GM23248 (cell line): ENCODE data around the gene OR5I1. TPM values are rescaled to one million over a fixed set of nuclear protein-coding genes. Genes with fewer than 3 reads are reported as not detected.
"Not testable (repeated sequence)": the region's sequence is repeated elsewhere in the genome, so short reads cannot be mapped to it uniquely, and the experiment has no call there.

Experiments
- DNase-seq: peaks from one replicate; pipeline ENCODE4 v3.0.0-alpha.2; 2015
- H2AFZ ChIP-seq: fragments of 200-600 bp; sonication (generic); 2 replicates; pipeline ENCODE4 v1.6.1; 2016; ENCODE audit warnings: antibody characterized with exemption
- H3F3A ChIP-seq: fragments of 200-600 bp; sonication (generic); 2 replicates; pipeline ENCODE4 v1.6.1; 2016; ENCODE audit warnings: mild to moderate bottlenecking, antibody characterized with exemption, mixed run types; ENCODE audit not compliant: insufficient read depth
- H3K27ac ChIP-seq: fragments of 200-600 bp; sonication (generic); 2 replicates; pipeline ENCODE4 v1.5.1; 2016; ENCODE audit warnings: mild to moderate bottlenecking
- H3K27me3 ChIP-seq: fragments of 200-600 bp; sonication (generic); replicated peaks from 2 replicates; pipeline ENCODE4 v1.6.1; 2016; ENCODE audit warnings: mild to moderate bottlenecking; ENCODE audit not compliant: insufficient read depth
- H3K36me3 ChIP-seq: fragments of 200-600 bp; sonication (generic); 2 replicates; pipeline ENCODE4 v1.6.1; 2016; ENCODE audit warnings: low read depth, mild to moderate bottlenecking
- H3K4me1 ChIP-seq: fragments of 200-600 bp; sonication (generic); 2 replicates; pipeline ENCODE4 v1.6.1; 2016; ENCODE audit warnings: mild to moderate bottlenecking; ENCODE audit not compliant: insufficient read depth
- H3K4me2 ChIP-seq: fragments of 200-600 bp; sonication (generic); one replicate; pipeline ENCODE4 v1.6.1; 2016; ENCODE audit warnings: mild to moderate bottlenecking; ENCODE audit not compliant: unreplicated experiment
- H3K4me3 ChIP-seq: fragments of 200-600 bp; sonication (generic); 2 replicates; pipeline ENCODE4 v1.5.1; 2016; ENCODE audit warnings: mild to moderate bottlenecking
- H3K79me2 ChIP-seq: fragments of 200-600 bp; sonication (generic); 2 replicates; pipeline ENCODE4 v1.6.1; 2016; ENCODE audit warnings: mild to moderate bottlenecking; ENCODE audit not compliant: insufficient read depth
- H3K9ac ChIP-seq: fragments of 200-600 bp; sonication (generic); 2 replicates; pipeline ENCODE4 v1.6.1; 2016; ENCODE audit warnings: mild to moderate bottlenecking
- H3K9me2 ChIP-seq: fragments of 200-600 bp; sonication (generic); 2 replicates; pipeline ENCODE4 v1.6.1; 2016; ENCODE audit warnings: mixed run types, mild to moderate bottlenecking, moderate library complexity; ENCODE audit not compliant: insufficient read depth
- H3K9me3 ChIP-seq: fragments of 200-600 bp; sonication (generic); one replicate; pipeline ENCODE4 v1.6.1; 2017; ENCODE audit warnings: low read depth
- H4K20me1 ChIP-seq: fragments of 200-600 bp; sonication (generic); 2 replicates; pipeline ENCODE4 v1.6.0; 2016; ENCODE audit not compliant: insufficient read depth
- EZH2 ChIP-seq: fragments of 200-600 bp; sonication (generic); IDR thresholded peaks from 2 replicates; pipeline ENCODE4 v1.6.1; 2018; ENCODE audit warnings: antibody characterized with exemption, mild to moderate bottlenecking; ENCODE audit not compliant: insufficient read depth, poor library complexity, severe bottlenecking
- EZH2phosphoT487 ChIP-seq: fragments of 200-600 bp; sonication (generic); IDR thresholded peaks from 2 replicates; pipeline ENCODE4 v1.6.1; 2018; ENCODE audit warnings: antibody characterized with exemption, moderate library complexity, mild to moderate bottlenecking, low read depth; ENCODE audit not compliant: insufficient read depth
- WGBS, 2 experiments: methylation state at CpG; one replicate each; pipeline ENCODE4 v1.1.6; 2015 to 2017; ENCODE audit warnings: low lambda C conversion rate in 2 of 2, low coverage in 1 of 2; ENCODE audit errors: missing lambda C conversion rate in 2 of 2; 5-methylcytosine and 5-hydroxymethylcytosine counted together
- in situ Hi-C: fragments of 300-500 bp; cut with MboI; formaldehyde crosslinking; loops from 2 replicates; pipeline ENCODE4 v1.15.0; 2020
- polyA plus RNA-seq: library from polyadenylated mRNA; unstranded; fragments of >200 nt; fragmentation: Nextera tagmentation; extraction: Ambion mirVana; gene quantifications from 2 replicates; pipeline ENCODE4 v1.2.1, GENCODE V29; 2016
- total RNA-seq: library from RNA; depleted of rRNA; stranded (reverse); fragments of >200 nt; shearing (Covaris generic); gene quantifications from 2 replicates; pipeline ENCODE4 v1.2.3, GENCODE V29; 2014; rRNA removed

The OR5I1 gene
- total and polyA plus RNA-seq, 2 experiments from 2014 or later, result not detected

- H3K9me2 ChIP-seq, result no peaks in the 10 kb centered on the region
- H4K20me1 ChIP-seq, result no peaks in the 10 kb centered on the region
- no peaks in the 10 kb centered on the region for H3F3A ChIP-seq
- H3K4me2 ChIP-seq, result no peak within 1 kb of the TSS
- no peak within 1 kb of the TSS for H3K4me3 ChIP-seq
- no peak within 1 kb of the TSS for H2AFZ ChIP-seq
- H3K4me1 ChIP-seq, result no peaks in the 10 kb centered on the region
- no peaks in the 10 kb centered on the region for H3K9me3 ChIP-seq
- H3K27ac ChIP-seq, result no peak within 1 kb of the TSS
- H3K9ac ChIP-seq, result no peak within 1 kb of the TSS
- H3K27me3 ChIP-seq, result no peaks in the 10 kb centered on the region
- 2 to 10% methylated on average over 1 of the region's 1 CpG for WGBS, 2 experiments
- in situ Hi-C loops, result no loop called here
- H3K36me3 ChIP-seq, result no peaks in the 10 kb centered on the region
- TF ChIP-seq EZH2, result no peak
- no peak for DNase-seq
- H3K79me2 ChIP-seq, result no peaks in the 10 kb centered on the region
These were observed 21.7 kb downstream of the OR5I1 start, which contains the start of gene OR5W2 for GRCh38 chr11:55914482-55914881. TSS of gene OR5W2 (minus strand) at chr11:55914582. CDS start at chr11:55914582, 0 bp downstream.

- 0% methylated on average over 2 of the region's 2 CpGs for WGBS, 2 experiments
- Histone ChIP-seq H3K4me3 (no peak overlapping the region), H3K4me1 (no peaks in the 10 kb centered on the region), H3K27me3 (no peaks in the 10 kb centered on the region), H3K4me2 (no peak overlapping the region), H3K79me2 (no peaks in the 10 kb centered on the region), H3K9me3 (no peaks in the 10 kb centered on the region), H3K9me2 (no peaks in the 10 kb centered on the region), H4K20me1 (no peaks in the 10 kb centered on the region), H3K9ac (no peak overlapping the region), H2AFZ (no peak overlapping the region), H3K36me3 (no peaks in the 10 kb centered on the region), H3K27ac (no peak overlapping the region), H3F3A (no peaks in the 10 kb centered on the region)
- DNase-seq, result no peak
- in situ Hi-C loops, result no loop called here
- no peak for TF ChIP-seq EZH2
- TF ChIP-seq EZH2phosphoT487, result no peak
These were observed 33.9 kb downstream of the OR5I1 start for GRCh38 chr11:55902308-55902707.

GRCh38 chr11:55895216-55895615, 41.0 kb downstream of the OR5I1 start:
- Histone ChIP-seq H3F3A (no peaks in the 10 kb centered on the region), H3K79me2 (no peaks in the 10 kb centered on the region), H3K9me2 (no peaks in the 10 kb centered on the region), H3K4me3 (no peak overlapping the region), H4K20me1 (no peaks in the 10 kb centered on the region), H3K4me2 (no peak overlapping the region), H3K4me1 (no peaks in the 10 kb centered on the region), H3K36me3 (no peaks in the 10 kb centered on the region), H3K9me3 (no peaks in the 10 kb centered on the region), H3K27ac (no peak overlapping the region), H3K27me3 (no peaks in the 10 kb centered on the region), H3K9ac (no peak overlapping the region), H2AFZ (no peak overlapping the region)
- in situ Hi-C loops, result no loop called here
- no peak for DNase-seq
- TF ChIP-seq EZH2phosphoT487 (no peak), EZH2 (no peak)
- 11 to 14% methylated on average over 8 of the region's 8 CpGs for WGBS, 2 experiments

- 29 to 48% methylated on average over 9 of the region's 9 CpGs for WGBS, 2 experiments
- DNase-seq, H3K27ac ChIP-seq, H3K9me3 ChIP-seq, H3K4me3 ChIP-seq, H3K27me3 ChIP-seq, H3K4me2 ChIP-seq, H3K79me2 ChIP-seq, H3K4me1 ChIP-seq, in situ Hi-C loops, H3K9ac ChIP-seq, H4K20me1 ChIP-seq, H3K9me2 ChIP-seq, H2AFZ ChIP-seq, H3F3A ChIP-seq, H3K36me3 ChIP-seq: not testable (repeated sequence)
These were observed 50.7 kb downstream of the OR5I1 start for GRCh38 chr11:55885481-55885880.

Other genes starting within 250 kb of the OR5I1 start
- not detected in 2 replicates for gene OR5D13, start 163.0 kb downstream of the OR5I1 start, total RNA-seq
- not detected in 2 replicates for gene OR5D13, start 163.0 kb downstream of the OR5I1 start, polyA plus RNA-seq
- gene OR5D14, start 140.8 kb downstream of the OR5I1 start, total RNA-seq, result not detected in 2 replicates
- gene OR5D14, start 140.8 kb downstream of the OR5I1 start, polyA plus RNA-seq, result not detected in 2 replicates
- gene OR5L1, start 125.0 kb downstream of the OR5I1 start, total RNA-seq, result not detected in 2 replicates
- gene OR5L1, start 125.0 kb downstream of the OR5I1 start, polyA plus RNA-seq, result not detected in 2 replicates
- gene OR5D18, start 116.8 kb downstream of the OR5I1 start, total RNA-seq, result not detected in 2 replicates
- gene OR5D18, start 116.8 kb downstream of the OR5I1 start, polyA plus RNA-seq, result not detected in 2 replicates
- gene OR5L2, start 109.2 kb downstream of the OR5I1 start, total RNA-seq, result not detected in 2 replicates
- not detected in 2 replicates for gene OR5L2, start 109.2 kb downstream of the OR5I1 start, polyA plus RNA-seq
- not detected in 2 replicates for gene OR5D16, start 97.6 kb downstream of the OR5I1 start, total RNA-seq
- gene OR5D16, start 97.6 kb downstream of the OR5I1 start, polyA plus RNA-seq, result not detected in 2 replicates
- not detected in 2 replicates for gene TRIM51, start 53.1 kb downstream of the OR5I1 start, total RNA-seq
- gene TRIM51, start 53.1 kb downstream of the OR5I1 start, polyA plus RNA-seq, result not detected in 2 replicates
- gene OR5W2, start 21.8 kb downstream of the OR5I1 start, total RNA-seq, result not detected in 2 replicates
- not detected in 2 replicates for gene OR5W2, start 21.8 kb downstream of the OR5I1 start, polyA plus RNA-seq
- not detected in 2 replicates for gene OR10AG1, start 33.5 kb upstream of the OR5I1 start, total RNA-seq
- not detected in 2 replicates for gene OR10AG1, start 33.5 kb upstream of the OR5I1 start, polyA plus RNA-seq
- not detected in 2 replicates for gene OR5F1, start 58.2 kb upstream of the OR5I1 start, total RNA-seq
- not detected in 2 replicates for gene OR5F1, start 58.2 kb upstream of the OR5I1 start, polyA plus RNA-seq
- not detected in 2 replicates for gene OR5AS1, start 91.3 kb upstream of the OR5I1 start, total RNA-seq
- not detected in 2 replicates for gene OR5AS1, start 91.3 kb upstream of the OR5I1 start, polyA plus RNA-seq
- gene OR8I2, start 156.9 kb upstream of the OR5I1 start, total RNA-seq, result not detected in 2 replicates
- gene OR8I2, start 156.9 kb upstream of the OR5I1 start, polyA plus RNA-seq, result not detected in 2 replicates
- not detected in 2 replicates for gene OR8H2, start 167.3 kb upstream of the OR5I1 start, total RNA-seq
- gene OR8H2, start 167.3 kb upstream of the OR5I1 start, polyA plus RNA-seq, result not detected in 2 replicates
- not detected in 2 replicates for gene OR8H3, start 186.0 kb upstream of the OR5I1 start, total RNA-seq
- gene OR8H3, start 186.0 kb upstream of the OR5I1 start, polyA plus RNA-seq, result not detected in 2 replicates
- gene OR8J3, start 203.8 kb upstream of the OR5I1 start, total RNA-seq, result not detected in 2 replicates
- not detected in 2 replicates for gene OR8J3, start 203.8 kb upstream of the OR5I1 start, polyA plus RNA-seq
- not detected in 2 replicates for gene OR8K5, start 223.9 kb upstream of the OR5I1 start, total RNA-seq
- gene OR8K5, start 223.9 kb upstream of the OR5I1 start, polyA plus RNA-seq, result not detected in 2 replicates
- not detected in 2 replicates for gene OR5J2, start 240.2 kb upstream of the OR5I1 start, total RNA-seq
- gene OR5J2, start 240.2 kb upstream of the OR5I1 start, polyA plus RNA-seq, result not detected in 2 replicates